H1 (cell line): Measurements from ENCODE around the gene CACNA2D3. TPM values are rescaled to one million over a fixed set of nuclear protein-coding genes. Genes with fewer than 3 reads are reported as not detected.

Experiments used
- GABPA ChIP-seq: IDR thresholded peaks from 2 replicates; pipeline ENCODE4 v1.6.1; 2011; ENCODE audit warnings: mild to moderate bottlenecking, low read length, moderate library complexity, borderline replicate concordance; ENCODE audit not compliant: insufficient read depth
- polyA plus RNA-seq, 7 experiments: library from polyadenylated mRNA; depleted of rRNA in 3 of 7; stranded (reverse) in 5 of 7; unstranded in 2 of 7; fragments of >200 nt in 5 of 7; fragments of 200-250 nt in 2 of 7; gene quantifications; 1 replicate in 5 of 7; 2 replicates in 1 of 7; 4 replicates in 1 of 7; pipeline versions ENCODE4 v1.2.1 to v1.2.3, GENCODE V29; 2011 to 2013; ENCODE audit warnings: missing spikeins in 2 of 7, mixed read lengths in 2 of 7
- total RNA-seq: library from RNA; stranded (reverse); fragmentation: NEBNext Ultra II Directional; extraction: Animal tissue kit (Norgen Biotek cat#: 25700); gene quantifications from 2 replicates; pipeline ENCODE4 v1.2.1, GENCODE V29; 2021

The CACNA2D3 gene
- total and polyA plus RNA-seq, 2 of the 8 experiments (the other 6 are each of a cell fraction or from before 2014, with no cell fraction given): 1.5 to 1.8 TPM

DNA sequence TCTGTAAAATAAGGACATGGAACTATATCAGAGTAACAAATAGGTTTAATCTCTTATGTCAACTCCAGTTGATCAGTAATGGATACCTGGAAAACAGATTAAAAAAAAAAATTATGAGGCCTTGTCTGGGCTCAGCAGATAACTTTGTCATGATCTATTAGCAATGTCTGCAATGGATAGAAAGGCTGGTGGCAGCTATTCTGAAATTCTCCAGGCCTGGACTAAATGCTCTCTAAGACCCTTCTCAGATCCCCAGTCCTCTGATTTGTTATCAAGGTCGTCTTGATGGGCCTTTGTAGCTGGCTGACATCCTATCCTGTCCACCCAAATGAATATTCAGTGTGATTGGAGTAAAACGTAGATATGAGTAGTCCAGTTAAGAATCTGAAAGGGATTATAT, 791.8 kb downstream of the CACNA2D3 start (continued):
- TF ChIP-seq GABPA: no peak
- TF ChIP-seq, all 59 proteins: peak for 0
